Activated T-helper 17 cell treated with anti-CD3 and anti-CD28 coated beads, Interleukin-2, amount 50 U/mL, for 72 hours (primary cell): Measurements from ENCODE around the gene NPHS1. TPM values are rescaled to one million over a fixed set of nuclear protein-coding genes. Genes with fewer than 3 reads are reported as not detected.
"Not testable (repeated sequence)": the region's sequence is repeated elsewhere in the genome, so short reads cannot be mapped to it uniquely, and the experiment has no call there.

Source experiments
- ATAC-seq: fragments of 150-1000 bp; cut with Tn5 transposase; replicated peaks from 2 replicates; pipeline ENCODE4 v1.10.0; 2021; ENCODE audit warnings: mild to moderate bottlenecking, moderate library complexity
- H3K27ac Mint-ChIP-seq: one replicate; pipeline ENCODE4 v1.8.0; 2022; ENCODE audit warnings: mixed read lengths
- H3K27me3 Mint-ChIP-seq: one replicate; pipeline ENCODE4 v1.8.0; 2022; ENCODE audit warnings: mixed read lengths
- H3K36me3 Mint-ChIP-seq: one replicate; pipeline ENCODE4 v1.8.0; 2022; ENCODE audit warnings: low read depth, mild to moderate bottlenecking, mixed read lengths
- H3K4me1 Mint-ChIP-seq: one replicate; pipeline ENCODE4 v1.8.0; 2022; ENCODE audit warnings: mixed read lengths
- H3K4me3 Mint-ChIP-seq: one replicate; pipeline ENCODE4 v1.8.0; 2022; ENCODE audit warnings: mild to moderate bottlenecking, mixed read lengths
- H3K9me3 Mint-ChIP-seq: one replicate; pipeline ENCODE4 v1.8.0; 2022; ENCODE audit warnings: mixed read lengths
- total RNA-seq, 2 donors: library from RNA; stranded (reverse); gene quantifications; one replicate each; pipeline ENCODE4 v1.2.3, GENCODE V29; 2022

The NPHS1 gene, protein sequence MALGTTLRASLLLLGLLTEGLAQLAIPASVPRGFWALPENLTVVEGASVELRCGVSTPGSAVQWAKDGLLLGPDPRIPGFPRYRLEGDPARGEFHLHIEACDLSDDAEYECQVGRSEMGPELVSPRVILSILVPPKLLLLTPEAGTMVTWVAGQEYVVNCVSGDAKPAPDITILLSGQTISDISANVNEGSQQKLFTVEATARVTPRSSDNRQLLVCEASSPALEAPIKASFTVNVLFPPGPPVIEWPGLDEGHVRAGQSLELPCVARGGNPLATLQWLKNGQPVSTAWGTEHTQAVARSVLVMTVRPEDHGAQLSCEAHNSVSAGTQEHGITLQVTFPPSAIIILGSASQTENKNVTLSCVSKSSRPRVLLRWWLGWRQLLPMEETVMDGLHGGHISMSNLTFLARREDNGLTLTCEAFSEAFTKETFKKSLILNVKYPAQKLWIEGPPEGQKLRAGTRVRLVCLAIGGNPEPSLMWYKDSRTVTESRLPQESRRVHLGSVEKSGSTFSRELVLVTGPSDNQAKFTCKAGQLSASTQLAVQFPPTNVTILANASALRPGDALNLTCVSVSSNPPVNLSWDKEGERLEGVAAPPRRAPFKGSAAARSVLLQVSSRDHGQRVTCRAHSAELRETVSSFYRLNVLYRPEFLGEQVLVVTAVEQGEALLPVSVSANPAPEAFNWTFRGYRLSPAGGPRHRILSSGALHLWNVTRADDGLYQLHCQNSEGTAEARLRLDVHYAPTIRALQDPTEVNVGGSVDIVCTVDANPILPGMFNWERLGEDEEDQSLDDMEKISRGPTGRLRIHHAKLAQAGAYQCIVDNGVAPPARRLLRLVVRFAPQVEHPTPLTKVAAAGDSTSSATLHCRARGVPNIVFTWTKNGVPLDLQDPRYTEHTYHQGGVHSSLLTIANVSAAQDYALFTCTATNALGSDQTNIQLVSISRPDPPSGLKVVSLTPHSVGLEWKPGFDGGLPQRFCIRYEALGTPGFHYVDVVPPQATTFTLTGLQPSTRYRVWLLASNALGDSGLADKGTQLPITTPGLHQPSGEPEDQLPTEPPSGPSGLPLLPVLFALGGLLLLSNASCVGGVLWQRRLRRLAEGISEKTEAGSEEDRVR (N-terminal part only)
- total RNA-seq, result under 1 TPM in 1 of 2 donors, not detected in 1; 0.05 TPM

DNA sequence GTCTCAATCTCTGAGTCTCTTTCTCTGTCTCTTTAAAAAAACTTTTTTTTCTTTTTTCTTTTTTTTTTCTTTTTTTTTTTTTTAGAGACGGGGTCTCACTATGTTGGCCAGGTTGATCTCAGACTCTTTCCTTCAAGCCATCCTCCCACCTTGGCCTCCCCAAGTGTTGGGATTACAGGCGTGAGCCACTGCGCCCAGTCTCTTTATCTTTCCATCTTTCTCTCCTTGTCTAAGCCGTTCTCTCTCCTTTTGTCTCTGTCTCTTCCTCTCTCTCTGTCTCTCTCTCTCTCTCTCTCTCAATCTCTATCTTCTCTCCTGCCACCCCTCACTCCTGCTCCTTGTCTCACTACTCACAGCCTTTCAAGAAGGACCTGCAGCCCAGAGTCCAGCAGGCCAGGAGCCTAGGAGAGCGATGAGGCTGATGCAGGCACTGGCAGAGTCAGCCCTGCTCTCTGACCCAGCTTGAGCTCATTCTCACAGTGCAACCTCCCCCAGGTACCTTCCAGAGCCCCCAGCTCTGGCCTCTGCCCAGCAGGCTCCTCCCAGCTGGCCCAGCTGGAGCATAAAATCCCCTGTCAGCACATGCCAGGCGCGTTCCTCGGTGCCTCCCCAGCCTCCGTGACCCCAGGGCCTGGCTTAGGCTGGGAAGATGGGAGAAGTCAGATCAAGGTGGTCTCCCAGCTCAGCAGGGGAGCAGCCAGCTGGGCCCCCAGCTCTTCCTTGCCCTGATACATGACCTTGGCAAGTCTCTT is at the start of gene NPHS1:
Gene NPHS1, minus strand, starts transcription at position 476 of the 752 bp plus-strand sequence. CDS start 667 bp downstream, outside the sequence.
- no peaks in the 10 kb centered on the region for H3K9me3 Mint-ChIP-seq
- no peak for ATAC-seq
- H3K27ac Mint-ChIP-seq, result no peak within 1 kb of the TSS
- peaks cover 47% of the 10 kb centered on the region for H3K27me3 Mint-ChIP-seq
- H3K4me1 Mint-ChIP-seq, result peaks cover 6% of the 10 kb centered on the region
- no peaks in the 10 kb centered on the region for H3K36me3 Mint-ChIP-seq
- H3K4me3 Mint-ChIP-seq, result no peak within 1 kb of the TSS

DNA sequence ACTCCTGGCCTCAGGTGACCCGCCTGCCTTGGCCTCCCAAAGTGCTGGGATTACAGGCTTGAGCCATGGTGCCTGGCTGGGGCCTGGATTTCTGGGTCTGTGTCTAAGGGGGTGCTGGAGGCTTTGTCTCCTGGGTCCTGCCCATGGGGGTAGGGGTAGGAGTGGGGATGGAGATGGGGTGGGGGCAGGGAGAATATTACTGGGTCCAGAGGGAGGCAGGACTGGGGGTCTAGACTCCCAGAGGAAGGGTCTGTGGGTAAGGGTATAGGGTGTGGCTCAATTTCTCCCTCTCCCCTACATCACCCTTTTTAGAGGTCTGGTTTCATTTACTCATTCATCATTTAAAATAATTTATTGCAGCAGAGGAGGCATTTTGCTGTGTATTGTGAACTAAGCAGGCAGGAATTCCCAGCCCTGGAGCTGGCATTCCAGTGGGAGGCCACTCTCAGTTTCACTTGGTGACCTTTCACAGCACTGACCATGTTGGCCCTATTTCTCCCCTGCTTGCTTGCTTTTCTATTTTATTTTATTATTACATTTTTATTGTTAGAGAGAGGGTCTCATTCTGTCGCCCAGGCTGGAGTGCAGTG is 48.8 kb upstream of the NPHS1 start:
- peak overlapping the region; percentile 81 for H3K4me3 Mint-ChIP-seq
- peaks cover 26% of the 10 kb centered on the region for H3K4me1 Mint-ChIP-seq
- no peaks in the 10 kb centered on the region for H3K9me3 Mint-ChIP-seq
- peaks cover 46% of the 10 kb centered on the region for H3K36me3 Mint-ChIP-seq
- ATAC-seq, result no peak
- H3K27me3 Mint-ChIP-seq, result no peaks in the 10 kb centered on the region
- H3K27ac Mint-ChIP-seq, result peak overlapping the region; percentile 91

DNA sequence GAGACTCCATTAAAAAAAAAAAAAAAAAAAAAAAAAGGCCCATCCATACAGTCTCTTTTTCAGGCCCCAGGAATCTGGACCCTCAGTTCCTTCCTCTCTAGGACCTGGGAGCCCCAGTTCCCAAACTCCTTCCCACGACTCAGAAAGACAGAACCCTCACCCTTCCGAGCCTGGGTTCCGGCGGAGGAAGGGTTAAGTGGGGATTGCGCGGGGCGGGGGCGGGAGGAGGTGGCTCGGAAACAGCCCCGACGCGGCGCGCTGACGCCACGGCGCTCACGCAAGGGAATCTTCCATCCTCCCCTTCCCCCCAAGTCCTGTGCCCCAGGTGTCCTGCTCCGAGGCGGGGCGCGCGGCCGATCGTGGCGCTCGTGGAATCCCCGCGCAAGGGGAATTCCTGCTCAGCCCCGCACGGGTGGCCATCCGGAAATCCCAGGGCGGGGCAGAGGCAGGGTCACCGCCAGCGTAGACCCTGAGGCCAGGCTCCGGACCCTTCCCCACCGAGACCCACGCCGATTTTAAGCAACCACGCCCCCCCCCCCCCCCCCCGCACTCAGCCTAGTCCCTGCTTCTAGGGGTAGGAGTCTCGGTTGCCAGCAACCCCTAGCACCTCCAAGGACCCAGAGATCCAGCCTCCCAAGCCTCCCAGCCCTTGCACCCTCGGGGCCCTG is 47.4 kb upstream of the NPHS1 start:
- peaks cover 20% of the 10 kb centered on the region for H3K4me1 Mint-ChIP-seq
- H3K27ac Mint-ChIP-seq, result peak overlapping the region; percentile 91
- peaks cover 61% of the 10 kb centered on the region for H3K36me3 Mint-ChIP-seq
- no peaks in the 10 kb centered on the region for H3K27me3 Mint-ChIP-seq
- H3K4me3 Mint-ChIP-seq, result peak overlapping the region; percentile 81
- H3K9me3 Mint-ChIP-seq, result no peaks in the 10 kb centered on the region
- ATAC-seq, result peak; percentile 69

DNA sequence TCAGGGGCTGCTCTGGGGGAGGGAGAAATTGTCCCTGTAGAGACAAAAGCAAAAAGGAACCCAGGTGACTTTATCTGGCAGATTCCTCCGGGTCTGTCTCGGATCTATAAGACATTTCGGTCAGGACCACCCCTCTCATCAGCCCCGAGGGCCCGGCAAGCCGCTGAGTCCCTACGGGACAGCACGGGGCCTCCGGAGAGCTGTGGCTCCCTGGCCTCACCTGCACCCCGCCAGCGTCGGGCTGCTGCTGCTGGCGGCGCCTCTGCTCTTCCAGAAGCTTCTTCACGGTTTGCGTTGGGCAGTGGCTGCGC is 46.1 kb upstream of the NPHS1 start:
- H3K36me3 Mint-ChIP-seq, result peaks cover 70% of the 10 kb centered on the region
- no peak for ATAC-seq
- peak overlapping the region; percentile 91 for H3K27ac Mint-ChIP-seq
- peak overlapping the region; percentile 81 for H3K4me3 Mint-ChIP-seq
- H3K9me3 Mint-ChIP-seq, result no peaks in the 10 kb centered on the region
- H3K27me3 Mint-ChIP-seq, result no peaks in the 10 kb centered on the region
- H3K4me1 Mint-ChIP-seq, result peaks cover 11% of the 10 kb centered on the region

DNA sequence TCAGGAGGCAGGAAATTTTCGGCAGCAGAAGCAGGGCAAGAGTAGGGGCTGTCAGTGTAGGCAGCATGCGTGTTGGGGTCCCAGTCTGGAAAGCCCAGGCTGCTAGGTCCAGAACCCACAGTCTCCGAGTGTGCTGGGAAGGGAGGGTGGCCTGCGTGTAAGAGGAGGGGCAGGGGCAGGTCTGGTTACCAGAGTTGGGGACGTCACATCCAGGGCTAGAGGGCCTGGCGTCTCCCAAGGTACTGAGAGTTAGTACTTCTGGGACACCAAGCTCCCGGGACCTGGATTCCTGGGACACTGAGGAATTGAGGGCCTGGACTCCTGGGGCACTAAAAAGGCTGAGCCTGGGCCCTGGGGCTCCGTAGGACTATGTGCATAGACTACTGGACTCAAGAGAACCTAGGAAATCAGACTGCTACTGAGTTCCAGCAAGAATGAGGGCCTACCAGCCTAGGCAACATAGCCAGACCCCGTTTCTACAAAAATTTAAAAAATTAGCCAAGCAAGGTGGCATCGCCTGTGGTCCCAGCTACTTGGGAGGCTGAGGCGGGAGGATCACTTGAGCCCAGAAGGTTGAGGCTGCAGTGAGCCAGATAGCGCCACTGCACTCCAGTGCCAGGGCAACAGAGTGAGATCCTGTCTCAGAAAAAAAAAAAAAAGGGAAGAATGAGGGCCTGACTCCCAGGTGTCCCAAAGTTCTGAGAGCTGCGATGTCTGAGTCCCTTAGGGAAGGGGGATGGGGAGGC is 45.6 kb upstream of the NPHS1 start:
- no peaks in the 10 kb centered on the region for H3K27me3 Mint-ChIP-seq
- H3K4me1 Mint-ChIP-seq, result peaks cover 7% of the 10 kb centered on the region
- H3K36me3 Mint-ChIP-seq, result peaks cover 70% of the 10 kb centered on the region

DNA sequence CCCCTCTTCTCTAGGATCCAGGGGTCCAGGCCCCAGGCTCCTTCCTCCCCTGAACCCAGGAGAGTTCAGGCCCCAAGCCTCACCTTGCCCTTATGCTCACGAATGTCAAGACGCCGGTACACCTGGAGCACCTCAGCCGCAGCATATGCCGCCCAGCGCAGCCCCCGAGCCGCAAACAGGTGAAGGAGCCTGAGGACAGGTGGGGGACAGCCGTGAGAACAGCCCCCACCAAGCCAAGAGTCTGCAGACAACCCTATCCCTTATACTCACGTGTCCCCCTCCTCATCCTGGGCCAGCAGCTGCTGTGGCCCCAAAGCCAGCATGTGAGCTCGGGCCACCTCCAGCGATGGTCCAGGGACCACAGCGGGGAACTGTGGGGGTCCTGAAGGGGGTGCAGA is 44.3 kb upstream of the NPHS1 start:
- no peak overlapping the region for H3K27ac Mint-ChIP-seq
- H3K27me3 Mint-ChIP-seq, result no peaks in the 10 kb centered on the region
- peaks cover under 1% of the 10 kb centered on the region for H3K4me1 Mint-ChIP-seq
- ATAC-seq, result no peak
- H3K9me3 Mint-ChIP-seq, result no peaks in the 10 kb centered on the region
- peaks cover 81% of the 10 kb centered on the region for H3K36me3 Mint-ChIP-seq
- peak overlapping the region; percentile 81 for H3K4me3 Mint-ChIP-seq

More for the DNA sequence above, 45.6 kb upstream of the NPHS1 start:
- Mint-ChIP-seq H3K27ac (peak overlapping the region; percentile 91), H3K9me3 (no peaks in the 10 kb centered on the region), H3K4me3 (peak overlapping the region; percentile 81)
- ATAC-seq, result no peak

DNA sequence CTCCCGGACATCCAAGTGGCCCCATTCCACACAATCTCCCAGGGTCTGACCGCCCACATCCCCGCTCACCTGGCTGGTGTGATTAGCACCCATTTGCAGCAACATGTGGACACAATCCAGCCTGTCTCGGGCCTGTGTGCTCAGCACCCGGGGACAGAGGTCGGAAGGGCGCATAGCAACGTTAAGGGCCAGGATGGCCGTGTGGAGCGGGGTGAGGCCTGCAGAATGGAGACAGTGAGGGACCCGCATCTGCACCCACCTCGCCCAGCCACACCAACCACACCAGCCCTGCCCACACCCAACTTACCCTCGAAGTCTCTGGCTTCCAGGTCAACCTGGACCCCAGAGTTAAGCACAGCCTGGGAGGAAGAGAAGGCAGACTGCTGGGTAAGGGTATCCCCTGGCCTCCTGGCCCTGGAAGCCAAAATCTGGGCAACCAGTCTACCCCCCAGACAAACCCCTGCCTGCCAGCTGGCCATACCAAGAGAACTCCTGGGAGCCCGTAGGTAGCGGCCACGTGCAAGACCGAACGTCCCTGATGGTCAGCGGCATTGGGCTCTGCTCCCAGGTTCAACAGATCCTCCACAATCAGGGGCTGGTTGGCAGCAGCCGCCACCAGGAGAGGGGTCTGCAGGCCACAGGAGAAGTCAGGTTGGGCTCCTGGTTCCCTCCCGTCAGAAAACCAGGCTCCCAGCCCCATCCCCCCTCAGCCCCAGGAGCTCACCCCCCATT is 43.8 kb upstream of the NPHS1 start:
- H3K36me3 Mint-ChIP-seq, result peaks cover 87% of the 10 kb centered on the region
- H3K4me3 Mint-ChIP-seq, result peak overlapping the region; percentile 81
- no peaks in the 10 kb centered on the region for H3K9me3 Mint-ChIP-seq
- H3K27me3 Mint-ChIP-seq, result no peaks in the 10 kb centered on the region
- peak overlapping the region; percentile 70 for H3K27ac Mint-ChIP-seq
- ATAC-seq, result no peak
- H3K4me1 Mint-ChIP-seq, result no peaks in the 10 kb centered on the region

DNA sequence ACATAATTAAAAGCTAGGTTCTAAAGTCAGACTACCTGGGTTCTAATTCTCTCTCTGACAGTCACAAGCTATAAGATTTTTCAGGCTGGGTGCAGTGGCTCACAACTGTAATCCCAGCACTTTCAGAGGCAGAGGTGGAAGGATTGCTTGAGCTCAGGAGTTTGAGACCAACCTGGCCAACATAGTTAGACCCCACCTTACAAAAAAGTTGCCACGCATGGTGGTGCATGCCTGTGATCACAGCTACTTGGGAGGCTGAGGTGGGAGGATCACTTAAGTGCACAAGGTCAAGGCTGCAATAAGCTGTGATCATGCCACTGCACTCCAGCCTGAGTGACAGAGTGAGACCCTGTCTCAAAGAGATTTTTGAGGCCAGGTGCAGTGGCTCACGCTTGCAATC is 42.0 kb upstream of the NPHS1 start:
- no peak for ATAC-seq
- H3K4me1 Mint-ChIP-seq, result peaks cover 2% of the 10 kb centered on the region
- no peak overlapping the region for H3K4me3 Mint-ChIP-seq
- no peak overlapping the region for H3K27ac Mint-ChIP-seq
- no peaks in the 10 kb centered on the region for H3K27me3 Mint-ChIP-seq
- no peaks in the 10 kb centered on the region for H3K9me3 Mint-ChIP-seq
- H3K36me3 Mint-ChIP-seq, result peaks cover 100% of the 10 kb centered on the region

DNA sequence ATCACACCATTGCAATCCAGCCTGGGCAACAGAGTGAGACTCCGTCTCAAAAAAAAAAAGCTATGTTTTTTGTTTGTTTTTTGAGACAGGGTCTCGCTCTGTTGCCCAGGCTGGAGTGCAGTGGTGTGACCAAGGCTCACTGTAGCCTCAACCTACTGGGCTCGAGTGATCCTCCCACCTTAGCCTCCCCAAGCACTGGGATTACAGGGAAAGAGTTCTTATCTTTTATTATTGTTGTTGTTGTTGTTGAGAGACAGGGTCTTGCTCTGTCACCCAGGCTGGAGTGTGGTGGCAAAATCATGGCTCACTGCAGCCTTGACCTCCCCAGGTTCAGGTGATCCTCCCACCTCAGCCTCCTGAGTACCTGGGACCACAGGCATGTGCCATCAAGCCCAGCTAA is 39.5 kb upstream of the NPHS1 start:
- H3K27ac Mint-ChIP-seq, ATAC-seq, H3K4me3 Mint-ChIP-seq, H3K9me3 Mint-ChIP-seq, H3K27me3 Mint-ChIP-seq: not testable (repeated sequence)
- H3K36me3 Mint-ChIP-seq, result peaks cover 100% of the 10 kb centered on the region
- H3K4me1 Mint-ChIP-seq, result peaks cover 11% of the 10 kb centered on the region

DNA sequence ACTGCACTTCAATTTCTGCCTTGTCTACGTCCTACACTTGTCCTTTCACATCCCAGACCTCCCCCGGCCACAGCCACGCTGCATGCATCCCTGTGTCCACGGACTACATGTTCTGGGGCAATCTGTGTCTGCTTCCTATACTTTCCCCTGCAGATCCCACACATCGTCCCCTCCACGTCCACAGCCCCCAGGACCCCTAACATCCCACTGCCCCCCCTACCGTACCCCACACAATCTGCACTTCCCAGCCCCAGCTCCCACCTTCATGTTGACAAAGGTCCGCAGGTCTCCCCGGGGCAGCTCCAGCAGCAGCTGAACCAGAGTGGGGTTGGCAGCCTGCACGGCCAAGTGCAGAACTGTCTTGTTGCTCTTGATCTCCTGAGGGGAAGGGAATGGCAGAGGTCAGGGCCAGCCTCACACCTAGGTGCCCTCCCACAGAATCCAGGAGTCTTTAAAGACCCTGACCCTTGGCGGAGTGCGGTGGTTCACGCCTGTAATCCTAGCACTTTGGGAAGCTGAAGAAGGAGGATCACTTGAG is 37.9 kb upstream of the NPHS1 start:
- Mint-ChIP-seq H3K4me3 (no peak overlapping the region), H3K36me3 (peaks cover 93% of the 10 kb centered on the region), H3K27ac (no peak overlapping the region), H3K27me3 (no peaks in the 10 kb centered on the region), H3K9me3 (no peaks in the 10 kb centered on the region), H3K4me1 (peaks cover 11% of the 10 kb centered on the region)
- no peak for ATAC-seq

DNA sequence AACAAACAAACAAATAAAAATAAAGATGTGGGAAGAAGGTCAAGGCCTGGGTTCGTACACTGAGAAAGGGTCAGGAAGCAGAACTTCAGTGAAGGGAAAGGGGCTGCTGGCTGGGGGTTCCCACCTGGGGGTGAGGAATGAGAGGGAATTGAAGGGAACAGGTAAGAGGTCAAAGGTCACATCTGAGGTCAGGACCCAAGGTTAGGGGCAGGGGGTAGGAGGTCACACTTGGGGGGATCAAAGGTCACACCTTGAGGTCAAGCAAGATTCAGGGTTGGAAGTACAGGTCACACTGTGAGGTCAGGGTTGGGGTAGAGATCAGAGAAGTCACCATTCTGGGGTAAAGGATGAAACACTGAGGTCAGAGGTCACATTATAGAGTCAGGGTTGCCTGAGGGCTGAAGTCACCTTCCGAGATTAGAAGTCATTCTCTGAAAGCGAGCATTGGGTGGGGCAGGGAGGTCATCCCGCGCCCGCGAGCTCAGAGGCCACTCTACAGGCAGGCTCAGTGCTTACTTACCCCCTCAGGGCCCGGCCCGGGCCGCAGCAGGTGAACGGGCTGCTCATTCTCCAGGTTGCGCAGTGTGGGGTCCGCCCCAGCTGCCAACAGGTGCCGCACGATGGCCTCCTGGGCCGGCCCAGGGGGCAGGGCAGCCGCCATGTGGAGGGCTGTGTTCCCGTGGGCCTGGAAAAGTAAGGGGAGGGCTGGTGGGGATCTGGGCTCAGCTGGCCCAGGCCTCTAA is 37.2 kb upstream of the NPHS1 start:
- no peaks in the 10 kb centered on the region for H3K9me3 Mint-ChIP-seq
- peaks cover 87% of the 10 kb centered on the region for H3K36me3 Mint-ChIP-seq
- ATAC-seq, result no peak
- H3K4me3 Mint-ChIP-seq, result no peak overlapping the region
- peaks cover 11% of the 10 kb centered on the region for H3K4me1 Mint-ChIP-seq
- H3K27ac Mint-ChIP-seq, result no peak overlapping the region
- H3K27me3 Mint-ChIP-seq, result no peaks in the 10 kb centered on the region

DNA sequence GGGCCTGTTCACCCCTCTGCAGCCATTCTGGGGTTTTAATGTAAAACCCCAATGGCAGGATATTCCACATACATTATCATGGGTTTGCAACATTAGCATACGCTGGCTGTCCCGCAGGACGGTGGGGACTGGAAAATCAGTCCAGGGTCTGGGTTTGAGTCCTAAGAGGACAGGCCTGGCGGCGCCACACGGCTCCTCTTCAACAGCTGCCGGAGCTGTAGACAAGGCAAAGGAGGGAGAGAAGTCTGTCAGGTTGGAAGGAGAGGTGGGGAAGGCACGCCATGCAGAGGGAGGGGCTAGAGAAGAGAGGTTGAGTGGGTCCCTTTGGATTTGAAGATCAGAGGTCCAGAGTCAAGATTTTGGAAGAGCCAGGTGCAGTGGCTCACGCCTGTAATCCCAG is 36.1 kb upstream of the NPHS1 start:
- no peaks in the 10 kb centered on the region for H3K27me3 Mint-ChIP-seq
- H3K4me1 Mint-ChIP-seq, result peaks cover 11% of the 10 kb centered on the region
- no peak overlapping the region for H3K4me3 Mint-ChIP-seq
- no peak overlapping the region for H3K27ac Mint-ChIP-seq
- peaks cover 76% of the 10 kb centered on the region for H3K36me3 Mint-ChIP-seq
- ATAC-seq, result no peak
- H3K9me3 Mint-ChIP-seq, result no peaks in the 10 kb centered on the region
